ENCODE measurements around the gene TNFRSF1A.

DNA sequence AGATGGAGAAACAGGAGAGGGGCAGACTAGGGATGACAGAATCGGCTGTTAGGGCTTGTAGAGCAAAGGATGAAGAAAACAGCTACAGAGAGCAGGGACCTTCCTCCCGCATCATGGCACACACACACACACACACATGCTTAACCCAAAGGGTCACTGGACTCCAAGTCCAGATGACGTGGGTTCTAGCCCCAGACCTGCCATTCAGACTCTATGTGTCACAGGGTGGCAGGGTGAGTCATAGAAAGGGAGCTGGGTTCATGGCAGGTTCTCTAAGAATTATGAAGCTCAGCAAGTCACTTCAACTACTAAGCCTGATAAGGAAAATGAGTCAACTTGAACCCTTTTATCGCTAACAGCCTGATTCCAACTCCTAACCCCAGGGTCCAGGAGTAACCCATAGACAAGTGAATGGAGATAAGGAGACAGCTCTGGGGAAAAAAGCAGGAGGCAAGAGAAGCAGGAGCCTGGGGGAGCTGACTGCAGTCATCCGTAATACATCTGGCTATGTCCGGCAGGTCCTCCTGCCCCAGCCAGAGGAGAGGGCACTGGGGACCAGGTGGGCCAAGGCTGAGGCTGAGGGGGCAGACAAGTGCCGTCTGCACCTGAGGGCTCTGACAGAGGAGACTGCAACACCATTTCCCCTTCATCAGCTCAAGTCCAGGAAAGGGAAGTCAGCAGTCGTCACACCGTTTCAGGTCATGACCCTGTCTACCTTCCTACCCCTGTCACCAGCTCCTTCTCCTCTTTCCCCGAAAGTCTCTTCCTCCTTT, 3.6 kb upstream of the TNFRSF1A start:
- no peak for TF ChIP-seq EZH2 (IDR thresholded peaks at IDR 0.05; ENCODE audit: borderline replicate concordance, low read depth, low read length, poor library complexity, severe bottlenecking)
- TF ChIP-seq, protein P1, sequence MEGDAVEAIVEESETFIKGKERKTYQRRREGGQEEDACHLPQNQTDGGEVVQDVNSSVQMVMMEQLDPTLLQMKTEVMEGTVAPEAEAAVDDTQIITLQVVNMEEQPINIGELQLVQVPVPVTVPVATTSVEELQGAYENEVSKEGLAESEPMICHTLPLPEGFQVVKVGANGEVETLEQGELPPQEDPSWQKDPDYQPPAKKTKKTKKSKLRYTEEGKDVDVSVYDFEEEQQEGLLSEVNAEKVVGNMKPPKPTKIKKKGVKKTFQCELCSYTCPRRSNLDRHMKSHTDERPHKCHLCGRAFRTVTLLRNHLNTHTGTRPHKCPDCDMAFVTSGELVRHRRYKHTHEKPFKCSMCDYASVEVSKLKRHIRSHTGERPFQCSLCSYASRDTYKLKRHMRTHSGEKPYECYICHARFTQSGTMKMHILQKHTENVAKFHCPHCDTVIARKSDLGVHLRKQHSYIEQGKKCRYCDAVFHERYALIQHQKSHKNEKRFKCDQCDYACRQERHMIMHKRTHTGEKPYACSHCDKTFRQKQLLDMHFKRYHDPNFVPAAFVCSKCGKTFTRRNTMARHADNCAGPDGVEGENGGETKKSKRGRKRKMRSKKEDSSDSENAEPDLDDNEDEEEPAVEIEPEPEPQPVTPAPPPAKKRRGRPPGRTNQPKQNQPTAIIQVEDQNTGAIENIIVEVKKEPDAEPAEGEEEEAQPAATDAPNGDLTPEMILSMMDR (conservative IDR thresholded peaks at IDR 0.05; ENCODE audit: low read depth, low read length): no peak
